ENCODE data around the gene ELL3. TPM values are rescaled to one million over a fixed set of nuclear protein-coding genes. Genes with fewer than 3 reads are reported as not detected.

Gene ELL3
- total and polyA plus RNA-seq, 2 of the 8 experiments (the other 6 are each of a cell fraction or from before 2014, with no cell fraction given): 9.2 to 13.7 TPM

DNA sequence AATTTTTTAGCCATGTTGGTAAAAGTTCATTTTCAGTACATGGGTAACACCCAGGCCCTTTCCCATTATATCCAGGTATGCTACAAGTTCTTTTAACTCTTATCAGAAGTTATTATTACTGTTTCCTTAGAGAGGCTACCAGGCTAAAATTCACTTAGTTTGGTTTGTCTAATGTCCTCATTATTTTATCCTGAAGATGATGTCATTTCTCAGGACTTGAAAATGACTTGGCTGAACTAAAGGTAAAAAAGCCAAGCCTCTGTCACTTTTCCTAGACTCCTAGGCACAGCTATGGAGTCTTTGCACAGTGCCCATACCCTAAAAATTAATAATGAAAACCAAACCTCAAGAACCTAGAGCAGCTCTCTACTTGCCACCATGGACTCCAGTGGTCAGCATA is 4.1 kb downstream of the ELL3 start:
- H4K91ac ChIP-seq (replicated peaks; ENCODE audit: insufficient read length, low read length): no peak overlapping the region
- H3K9me3 ChIP-seq (ENCODE audit: insufficient read depth in 2 of 2, low read depth in 1 of 2, low read length in 1 of 2): no peaks in the 10 kb centered on the region
- H2BK12ac ChIP-seq (ENCODE audit: low read depth, low read length): no peak overlapping the region
- no peak overlapping the region for H3K56ac ChIP-seq (replicated peaks; ENCODE audit: insufficient read length, low read depth, low read length)
- H2BK120ac ChIP-seq (replicated peaks; ENCODE audit: low read depth, low read length): no peak overlapping the region
- H4K5ac ChIP-seq (ENCODE audit: insufficient read length, low read depth, low read length): no peak overlapping the region
- FAIRE-seq: no peak
- H2BK5ac ChIP-seq (ENCODE audit: low read depth, low read length): no peak overlapping the region
- H3K27ac ChIP-seq (ENCODE audit: low read depth, low read length): no peak overlapping the region
- H3K79me2 ChIP-seq (ENCODE audit: control insufficient read depth in 1 of 2, insufficient read depth in 2 of 2, low read length in 2 of 2): no peaks in the 10 kb centered on the region
- no peak overlapping the region for H3K9ac ChIP-seq (replicated peaks in 1 of 4; ENCODE audit: extremely low read depth in 1 of 4, low read depth in 3 of 4, low read length in 3 of 4)
- H3K4me2 ChIP-seq (ENCODE audit: insufficient read depth in 1 of 2, low read depth in 2 of 2, low read length in 2 of 2): no peak overlapping the region
- peaks cover 0 to 3% of the 10 kb centered on the region in 2 experiments for H4K20me1 ChIP-seq (replicated peaks in 1 of 2; ENCODE audit: control insufficient read depth in 1 of 2, insufficient read depth in 2 of 2, low read length in 2 of 2)
- no peak overlapping the region for H2BK20ac ChIP-seq (ENCODE audit: low read length)
- no peak overlapping the region for H2AK5ac ChIP-seq (ENCODE audit: low read depth, low read length)
- no peaks in the 10 kb centered on the region for H3K79me1 ChIP-seq (ENCODE audit: low read depth, low read length)
- no peak overlapping the region for H3K23ac ChIP-seq (ENCODE audit: insufficient read length)
- ChIA-PET CTCF (ENCODE audit: partially characterized antibody) (interaction anchor here (0.5 to 3.1 kb wide), 5 partner anchors 14 to 320 kb away, joined by 3 to 24 read pairs (median 3); no protein-coding TSS in a partner anchor), POLR2A (ENCODE audit: partially characterized antibody) (interaction anchor here (1.6 kb wide), 1 partner anchor 16 kb away, joined by 3 read pairs; no protein-coding TSS in a partner anchor)
- peaks cover 12% of the 10 kb centered on the region for H3K23me2 ChIP-seq (ENCODE audit: low read depth, low read length)
- H3K27me3 ChIP-seq (replicated peaks in 1 of 4; ENCODE audit: control insufficient read depth in 3 of 4, extremely low read depth in 1 of 4, insufficient read depth in 3 of 4, low read length in 3 of 4): peaks cover 0 to 2% (median 0%) of the 10 kb centered on the region in 4 experiments; a peak in 2 of 7 replicates
- DNase-seq (ENCODE audit: low read depth in 1 of 2, low spot score in 2 of 2): no peak
- TF ChIP-seq CEBPB (IDR thresholded peaks at IDR 0.05; ENCODE audit: low read depth, low read length) (no peak), KDM5A (IDR thresholded peaks at IDR 0.05; ENCODE audit: low read length) (no peak), CTBP2 (IDR thresholded peaks at IDR 0.05; ENCODE audit: borderline replicate concordance, insufficient read depth, insufficient read length, low read length) (no peak)
- no peak overlapping the region for H3K4ac ChIP-seq (replicated peaks; ENCODE audit: insufficient read length, low read depth, low read length)
- no peak overlapping the region for H2BK15ac ChIP-seq (ENCODE audit: low read length)
- H3K4me1 ChIP-seq (replicated peaks in 1 of 4; ENCODE audit: control insufficient read depth in 3 of 4, insufficient read depth in 4 of 4, low read length in 3 of 4): peaks cover 0 to 12% (median 5%) of the 10 kb centered on the region in 4 experiments; a peak in 5 of 7 replicates
- H2AFZ ChIP-seq (ENCODE audit: low read length): no peak overlapping the region
- no peak overlapping the region for H3K4me3 ChIP-seq (ENCODE audit: extremely low read depth in 1 of 4, insufficient read depth in 2 of 4, low read depth in 3 of 4, low read length in 4 of 4)
- peaks cover 34 to 62% (median 48%) of the 10 kb centered on the region in 4 experiments for H3K36me3 ChIP-seq (ENCODE audit: control insufficient read depth in 2 of 4, insufficient read depth in 4 of 4, low read length in 3 of 4)
- no peak overlapping the region for H4K8ac ChIP-seq (ENCODE audit: extremely low read depth, insufficient read depth, low read length)
- no peak overlapping the region for H3K18ac ChIP-seq (ENCODE audit: extremely low read depth, low read length)
- H3K14ac ChIP-seq (ENCODE audit: insufficient read length): no peak overlapping the region
